Thymus (tissue), 11 donors: Measurements from ENCODE around the gene MCC. TPM values are rescaled to one million over a fixed set of nuclear protein-coding genes. Genes with fewer than 3 reads are reported as not detected.

ENCODE experiments used
- DNase-seq, 9 donors: peaks; one replicate each; pipeline ENCODE4 v3.0.0-alpha.2; 2013; ENCODE audit warnings: low spot score in 9 of 9, low read depth in 6 of 9, missing footprints in 1 of 9
- H3K27ac ChIP-seq, 2 donors: one replicate each; pipeline ENCODE4 v1.5.1; 2013; ENCODE audit warnings: control low read depth in 1 of 2, low read depth in 1 of 2, low read length in 1 of 2, mild to moderate bottlenecking in 1 of 2, moderate library complexity in 1 of 2
- H3K27me3 ChIP-seq, 2 donors: one replicate each; pipeline ENCODE4 v1.5.1; 2013; ENCODE audit warnings: low read length in 1 of 2; ENCODE audit not compliant: control insufficient read depth in 2 of 2, insufficient read depth in 1 of 2
- H3K36me3 ChIP-seq, 2 donors: one replicate each; pipeline ENCODE4 v1.5.1; 2013; ENCODE audit warnings: low read length in 1 of 2, mild to moderate bottlenecking in 1 of 2, moderate library complexity in 1 of 2; ENCODE audit not compliant: control insufficient read depth in 2 of 2, insufficient read depth in 2 of 2
- H3K4me1 ChIP-seq, 2 donors: one replicate each; pipeline ENCODE4 v1.5.1; 2013; ENCODE audit warnings: low read length in 2 of 2; ENCODE audit not compliant: control insufficient read depth in 2 of 2, insufficient read depth in 2 of 2
- H3K4me3 ChIP-seq, 2 donors: one replicate each; pipeline ENCODE4 v1.5.1; 2013; ENCODE audit warnings: low read length in 2 of 2, control low read depth in 1 of 2, mild to moderate bottlenecking in 1 of 2
- H3K9me3 ChIP-seq, 2 donors: one replicate each; pipeline ENCODE4 v1.5.1; 2013; ENCODE audit warnings: low read length in 1 of 2, mild to moderate bottlenecking in 1 of 2; ENCODE audit not compliant: control insufficient read depth in 2 of 2, insufficient read depth in 1 of 2
- WGBS: extraction: QIAGEN DNeasy Blood & Tissue Kit; methylation state at CpG from one replicate; pipeline ENCODE4 v1.1.7; 2013; 5-methylcytosine and 5-hydroxymethylcytosine counted together
- polyA plus RNA-seq: library from polyadenylated mRNA; stranded (reverse); fragments of 200-250 nt; gene quantifications from one replicate; pipeline ENCODE4 v1.2.3, GENCODE V29; 2013
- total RNA-seq: library from RNA; stranded (reverse); fragments of 120-200 nt; gene quantifications from one replicate; pipeline ENCODE4 v1.2.4, GENCODE V29; 2013
- donor health status: healthy.

Gene MCC
- total and polyA plus RNA-seq, 2 donors: 5.1 to 7.0 TPM

DNA sequence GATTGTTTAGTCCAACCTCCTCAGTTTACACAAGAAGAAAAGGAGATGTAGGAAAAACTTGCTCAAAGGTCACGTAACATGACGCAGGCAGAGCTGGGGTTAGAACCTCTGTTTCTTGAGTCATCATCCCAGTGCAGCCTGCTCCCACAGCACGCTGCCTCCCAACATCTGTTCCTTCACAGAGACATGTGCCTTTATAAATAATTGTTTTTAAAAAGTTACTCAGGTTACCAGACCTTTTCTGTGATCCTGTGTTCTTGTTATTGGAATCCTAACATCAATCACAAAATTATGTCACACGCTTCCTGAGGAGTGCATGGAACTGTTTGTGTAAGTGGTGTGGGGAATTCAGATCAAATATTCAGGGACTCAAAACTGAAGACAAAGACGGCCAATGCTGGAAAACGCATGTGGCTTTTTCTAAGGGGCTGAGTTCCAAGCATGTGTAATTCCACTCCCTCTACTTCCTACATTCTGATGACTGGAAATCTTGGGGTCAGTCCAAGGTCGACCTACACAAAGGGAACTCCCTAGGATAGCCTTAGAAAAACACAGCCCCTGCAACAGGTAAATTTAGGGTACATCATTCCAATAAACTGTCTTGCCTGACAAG, 237.8 kb downstream of the MCC start:
- H3K36me3 ChIP-seq: no peaks in the 10 kb centered on the region
- H3K27me3 ChIP-seq: no peaks in the 10 kb centered on the region
- no peak overlapping the region for H3K4me3 ChIP-seq
- no peaks in the 10 kb centered on the region for H3K4me1 ChIP-seq
- peak overlapping the region in 1 of 2 donors; percentile 7 for H3K27ac ChIP-seq
- 83% methylated on average over 7 of the region's 7 CpGs for WGBS
- peak in 2 of 9 donors; percentile 4 to 9 for DNase-seq
- no peaks in the 10 kb centered on the region for H3K9me3 ChIP-seq

DNA sequence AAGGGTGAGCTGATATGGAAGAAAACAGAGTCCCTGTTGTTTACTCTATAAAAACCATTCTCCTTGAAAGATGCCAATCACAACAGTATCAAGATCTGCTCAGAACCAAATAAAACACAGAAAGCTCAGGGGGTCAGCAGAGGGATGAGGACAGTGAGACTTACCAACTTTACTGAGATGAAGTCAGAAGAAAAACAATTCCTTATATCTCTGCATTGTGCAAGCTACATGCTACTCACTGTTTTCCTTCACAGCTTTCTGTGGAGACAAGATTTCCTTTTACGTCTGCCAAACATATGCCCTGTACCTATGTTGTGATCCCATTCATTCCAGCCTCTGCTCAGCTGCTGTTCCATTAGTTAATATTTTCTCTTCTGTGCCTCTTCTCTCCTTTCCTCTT, 239.0 kb downstream of the MCC start:
- no peak overlapping the region for H3K4me3 ChIP-seq
- H3K9me3 ChIP-seq: no peaks in the 10 kb centered on the region
- WGBS: 98% methylated on average over 1 of the region's 1 CpG
- H3K36me3 ChIP-seq: no peaks in the 10 kb centered on the region
- no peaks in the 10 kb centered on the region for H3K27me3 ChIP-seq
- H3K27ac ChIP-seq: no peak overlapping the region
- DNase-seq: no peak
- H3K4me1 ChIP-seq: no peaks in the 10 kb centered on the region

DNA sequence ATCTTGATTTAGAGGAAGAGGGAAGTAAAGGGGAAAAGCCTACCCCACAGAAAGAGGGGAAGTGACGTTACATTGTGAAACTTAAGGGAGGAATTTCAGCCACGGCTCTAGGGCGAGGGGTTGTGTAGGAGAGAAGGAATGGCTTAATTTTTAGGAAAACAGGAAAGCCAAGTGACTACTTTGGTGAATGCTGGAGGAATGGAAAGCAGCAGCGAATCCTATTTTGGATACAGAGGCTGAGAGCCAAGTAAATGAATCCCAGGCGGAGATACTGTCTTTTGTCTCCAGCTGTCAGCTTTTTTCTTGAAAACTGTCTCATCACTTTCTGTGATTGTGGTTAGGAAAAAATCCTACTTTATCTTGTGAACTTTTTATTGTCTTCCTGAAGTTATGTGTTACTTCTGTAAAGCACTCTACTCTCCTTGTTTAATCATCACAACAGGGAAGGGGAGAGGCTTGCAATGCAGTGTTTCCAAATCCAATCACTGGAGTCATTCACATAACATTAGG, 241.8 kb downstream of the MCC start:
- peak in 1 of 9 donors; percentile 14 for DNase-seq

DNA sequence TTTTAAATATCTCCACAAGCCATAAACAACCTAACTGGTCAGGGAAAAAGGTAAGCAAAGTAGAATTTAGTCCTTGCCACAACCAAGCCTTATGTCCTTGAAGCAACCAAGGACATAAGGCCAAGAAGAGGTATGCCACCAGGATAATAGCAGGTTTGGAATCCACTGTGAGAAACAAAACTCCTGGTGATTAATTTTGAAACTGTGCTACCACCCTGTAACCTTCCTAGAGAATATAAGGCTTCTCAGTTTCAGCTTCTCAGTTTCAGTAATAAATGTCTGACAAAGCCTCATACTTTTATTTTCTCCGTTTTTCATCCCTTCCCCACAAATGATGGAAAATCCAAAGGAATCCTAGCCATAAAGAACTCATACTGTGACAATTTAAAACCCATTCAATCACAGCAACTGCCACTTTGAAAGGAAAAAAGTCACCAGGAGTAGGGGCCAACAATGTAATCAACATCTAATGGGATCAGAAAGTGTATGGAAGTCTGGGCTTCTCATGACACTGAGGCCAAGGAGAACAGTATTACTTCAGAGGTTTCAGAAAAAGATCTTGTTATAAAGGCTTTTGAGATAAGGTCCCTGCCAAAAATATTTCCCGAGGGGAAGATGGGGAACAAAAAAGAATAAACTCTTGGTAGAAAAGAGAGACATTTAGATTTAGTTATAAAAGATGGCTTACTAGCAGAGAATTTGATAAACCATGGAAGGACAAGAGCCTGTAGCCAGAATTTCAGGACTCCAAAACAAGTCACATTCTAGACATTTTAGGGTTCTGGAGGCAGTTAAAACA, 242.6 kb downstream of the MCC start:
- Histone ChIP-seq H3K36me3 (no peaks in the 10 kb centered on the region), H3K4me1 (no peaks in the 10 kb centered on the region), H3K9me3 (no peaks in the 10 kb centered on the region), H3K27ac (peak overlapping the region in 1 of 2 donors; percentile 39), H3K4me3 (no peak overlapping the region), H3K27me3 (no peaks in the 10 kb centered on the region)
- DNase-seq: no peak
- WGBS: 86% methylated on average over 2 of the region's 2 CpGs

More for the DNA sequence above, 241.8 kb downstream of the MCC start:
- H3K27ac ChIP-seq: peak overlapping the region in 1 of 2 donors; percentile 1
- H3K27me3 ChIP-seq: no peaks in the 10 kb centered on the region
- 84% methylated on average over 5 of the region's 5 CpGs for WGBS
- H3K36me3 ChIP-seq: no peaks in the 10 kb centered on the region
- no peaks in the 10 kb centered on the region for H3K4me1 ChIP-seq
- H3K4me3 ChIP-seq: no peak overlapping the region
- H3K9me3 ChIP-seq: no peaks in the 10 kb centered on the region

DNA sequence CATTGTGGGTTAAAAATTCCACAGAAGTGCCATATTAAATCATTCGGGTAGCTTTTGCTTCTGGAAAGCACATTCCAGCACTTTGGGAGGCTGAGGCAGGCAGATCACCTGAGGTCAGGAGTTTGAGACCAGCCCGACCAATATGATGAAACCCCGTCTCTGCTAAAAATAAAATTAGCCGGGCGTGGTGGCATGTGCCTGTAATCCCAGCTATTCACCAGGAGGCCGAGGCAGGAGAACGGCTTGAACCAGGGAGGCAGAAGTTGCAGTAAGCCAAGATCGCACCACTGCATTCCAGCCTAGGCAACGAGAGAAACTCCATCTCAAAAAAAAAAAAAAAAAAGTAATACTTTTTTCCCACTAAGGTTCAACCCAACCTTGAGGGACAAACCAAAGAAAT, 243.3 kb downstream of the MCC start:
- H3K27me3 ChIP-seq: no peaks in the 10 kb centered on the region
- no peak for DNase-seq
- WGBS: 96% methylated on average over 9 of the region's 9 CpGs
- no peak overlapping the region for H3K27ac ChIP-seq
- no peaks in the 10 kb centered on the region for H3K9me3 ChIP-seq
- no peak overlapping the region for H3K4me3 ChIP-seq
- H3K36me3 ChIP-seq: no peaks in the 10 kb centered on the region
- no peaks in the 10 kb centered on the region for H3K4me1 ChIP-seq

DNA sequence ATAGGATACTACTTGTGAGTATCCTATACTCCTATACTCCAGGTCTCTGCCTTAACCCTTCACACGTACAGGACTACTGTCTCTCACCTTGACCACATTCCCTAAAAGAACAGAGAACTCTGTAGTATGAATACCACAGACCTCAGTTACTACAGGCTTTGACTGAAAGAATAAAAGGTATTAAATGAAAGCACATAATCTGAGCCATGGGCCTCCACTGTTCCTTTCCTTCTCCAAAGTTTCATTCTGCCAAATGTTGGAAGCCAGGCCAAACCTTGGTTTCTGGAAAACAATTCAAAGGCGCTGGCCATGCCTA, 244.9 kb downstream of the MCC start:
- no peaks in the 10 kb centered on the region for H3K9me3 ChIP-seq
- H3K4me3 ChIP-seq: no peak overlapping the region
- H3K4me1 ChIP-seq: no peaks in the 10 kb centered on the region
- no peaks in the 10 kb centered on the region for H3K36me3 ChIP-seq
- no peak for DNase-seq
- WGBS: 75% methylated on average over 2 of the region's 2 CpGs
- no peaks in the 10 kb centered on the region for H3K27me3 ChIP-seq
- H3K27ac ChIP-seq: no peak overlapping the region

DNA sequence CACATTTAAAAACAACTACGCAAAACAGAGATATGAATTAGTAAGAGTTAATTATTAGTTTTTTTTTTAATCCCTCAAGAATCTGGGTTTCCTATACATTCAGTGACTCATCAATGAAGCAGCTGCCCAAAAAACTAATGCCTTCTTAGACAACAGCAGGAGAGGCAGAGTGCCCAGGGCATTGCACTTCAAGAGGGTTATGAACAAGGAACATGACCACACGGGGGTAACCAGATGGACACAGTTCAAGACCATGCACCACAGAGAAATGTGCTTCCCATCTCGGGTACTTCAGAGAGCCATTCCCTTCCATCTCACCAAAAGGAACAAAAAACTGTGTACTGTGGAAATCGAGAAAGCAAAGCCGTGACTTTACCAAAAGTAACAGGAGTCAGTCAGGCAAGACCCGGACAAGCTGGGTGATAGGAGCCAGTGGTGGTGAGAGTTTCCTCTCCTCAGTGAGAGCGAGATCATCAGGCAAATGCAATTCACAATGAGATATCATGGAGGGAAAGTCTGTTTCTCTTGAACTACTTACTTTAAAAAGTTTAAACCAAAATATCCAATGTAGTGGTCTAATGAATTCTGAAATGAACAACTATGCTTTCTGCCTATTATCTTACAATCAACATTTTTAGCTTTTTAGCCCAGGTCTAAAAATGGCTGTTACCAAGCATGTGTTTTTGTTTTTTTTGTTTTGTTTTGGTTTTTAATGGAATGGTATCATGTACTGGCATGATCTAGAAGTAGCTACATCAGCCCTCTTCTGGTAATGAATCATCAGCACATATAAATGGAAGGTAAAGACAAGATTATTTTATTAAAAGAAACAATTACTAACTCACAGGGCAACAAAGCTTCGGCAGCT, 245.5 kb downstream of the MCC start:
- H3K27ac ChIP-seq: no peak overlapping the region
- 94% methylated on average over 8 of the region's 8 CpGs for WGBS

DNA sequence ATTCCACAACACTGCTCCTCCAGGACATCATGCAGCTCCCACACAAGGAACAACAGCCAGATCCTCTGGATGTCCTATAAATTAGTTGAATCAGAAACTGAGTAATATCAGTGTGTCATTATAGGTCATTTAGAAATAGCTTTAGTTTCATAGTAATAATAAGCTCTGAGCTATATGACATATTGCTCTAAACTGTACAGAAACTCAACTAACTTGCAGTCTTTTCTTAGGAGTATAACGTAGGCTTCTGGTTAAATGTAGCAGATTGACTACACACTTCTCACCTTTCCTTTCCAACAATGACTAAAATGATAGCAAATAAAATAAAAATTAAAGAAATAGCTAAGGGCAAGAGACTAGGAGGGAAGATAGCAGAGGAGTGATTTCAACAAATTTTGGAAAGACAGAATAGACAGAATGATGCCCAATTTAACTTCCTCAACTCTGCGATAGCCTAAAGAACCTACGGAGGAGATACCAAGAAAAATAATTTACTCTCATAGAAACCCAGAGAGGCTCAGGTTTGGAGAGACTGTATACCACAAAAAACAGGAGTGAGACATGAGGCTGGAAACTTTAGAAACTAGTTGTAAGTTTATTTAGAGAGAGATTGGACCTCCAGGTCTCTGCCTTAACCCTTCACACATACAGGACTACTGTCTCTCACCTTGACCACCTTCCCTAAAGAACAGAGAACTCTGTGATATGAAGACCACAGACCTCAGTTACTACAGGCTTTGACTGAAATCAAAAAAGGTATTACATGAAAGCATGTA, 247.1 kb downstream of the MCC start:
- no peak overlapping the region for H3K27ac ChIP-seq
- DNase-seq: no peak
- no peak overlapping the region for H3K4me3 ChIP-seq
- no peaks in the 10 kb centered on the region for H3K4me1 ChIP-seq
- H3K27me3 ChIP-seq: peaks cover 0 to 2% of the 10 kb centered on the region in 2 donors
- WGBS: 96% methylated on average over 3 of the region's 3 CpGs
- no peaks in the 10 kb centered on the region for H3K36me3 ChIP-seq
- H3K9me3 ChIP-seq: no peaks in the 10 kb centered on the region

More for the DNA sequence above, 245.5 kb downstream of the MCC start:
- DNase-seq: no peak
- Histone ChIP-seq H3K9me3 (no peaks in the 10 kb centered on the region), H3K36me3 (no peaks in the 10 kb centered on the region), H3K4me1 (no peaks in the 10 kb centered on the region), H3K4me3 (no peak overlapping the region), H3K27me3 (no peaks in the 10 kb centered on the region)
